SK-N-SH (cell line): ENCODE measurements around the gene CBLB. TPM values are rescaled to one million over a fixed set of nuclear protein-coding genes. Genes with fewer than 3 reads are reported as not detected.

Experiments
- CTCF ChIA-PET: fragments of 300-600, 350-600 bp; formaldehyde crosslinking; extraction: SDS; loops from one replicate; lab custom pipeline; 2021; lab: Yijun Ruan, JAX
- POLR2A ChIA-PET: fragments of 350-600 bp; sonication (Branson Sonifier 250); formaldehyde crosslinking; extraction: SDS; loops from one replicate; lab custom pipeline; 2020; ENCODE audit warnings: antibody characterized with exemption, inconsistent platforms; lab: Yijun Ruan, JAX
- DNase-seq: peaks from one replicate; pipeline ENCODE4 v3.0.0; 2012
- H2AFZ ChIP-seq: fragments of 200-600 bp; sonication (generic); 2 replicates; pipeline ENCODE4 v1.8.1; 2016; ENCODE audit warnings: antibody characterized with exemption, mild to moderate bottlenecking, low read depth
- H3F3A ChIP-seq: fragments of 200-600 bp; sonication (generic); replicated peaks from 2 replicates; pipeline ENCODE3; 2016; ENCODE audit warnings: antibody characterized with exemption, mild to moderate bottlenecking; ENCODE audit not compliant: insufficient read depth
- H3K27ac ChIP-seq, 2 experiments: fragments of 200-500 bp in 1 of 2; fragments of 200-600 bp in 1 of 2; sonication (Bioruptor generic) in 1 of 2; sonication (generic), shearing (Covaris generic) in 1 of 2; 2 replicates each; pipeline versions ENCODE4 v1.5.1 to v1.6.1; 2014 to 2016; ENCODE audit warnings: low read depth in 2 of 2, inconsistent platforms in 1 of 2, low read length in 1 of 2, mild to moderate bottlenecking in 1 of 2, mixed read lengths in 1 of 2
- H3K27me3 ChIP-seq: fragments of 200-600 bp; sonication (generic), shearing (Covaris generic); 2 replicates; pipeline ENCODE4 v1.6.1; 2016; ENCODE audit warnings: mixed run types; ENCODE audit not compliant: insufficient read depth
- H3K36me3 ChIP-seq, 2 experiments: fragments of 200-500 bp in 1 of 2; fragments of 200-600 bp in 1 of 2; sonication (Bioruptor generic) in 1 of 2; sonication (generic) in 1 of 2; replicated peaks in 1 of 2; 2 replicates each; pipeline versions ENCODE3 to v1.5.1; 2014 to 2016; ENCODE audit warnings: low read length in 1 of 2, mild to moderate bottlenecking in 1 of 2; ENCODE audit not compliant: insufficient read depth in 2 of 2, control insufficient read depth in 1 of 2
- H3K4me1 ChIP-seq, 2 experiments: fragments of 200-500 bp in 1 of 2; fragments of 200-600 bp in 1 of 2; sonication (Bioruptor generic) in 1 of 2; sonication (generic), shearing (Covaris generic) in 1 of 2; 2 replicates each; pipeline versions ENCODE4 v1.5.1 to v1.6.1; 2014 to 2016; ENCODE audit warnings: low read depth in 1 of 2, low read length in 1 of 2, mixed run types in 1 of 2; ENCODE audit not compliant: insufficient read depth in 2 of 2, control insufficient read depth in 1 of 2
- H3K4me2 ChIP-seq: fragments of 200-600 bp; sonication (generic), shearing (Covaris generic); 2 replicates; pipeline ENCODE4 v1.6.1; 2017; ENCODE audit warnings: mixed run types
- H3K4me3 ChIP-seq, 2 experiments: fragments of 200-500 bp in 1 of 2; fragments of 200-600 bp in 1 of 2; sonication (Bioruptor generic) in 1 of 2; sonication (generic), shearing (Covaris generic) in 1 of 2; 2 replicates each; pipeline versions ENCODE4 v1.5.1 to v1.8.1; 2014 to 2016; ENCODE audit warnings: low read depth in 2 of 2, inconsistent platforms in 1 of 2, low read length in 1 of 2, mild to moderate bottlenecking in 1 of 2, mixed read lengths in 1 of 2, moderate library complexity in 1 of 2
- H3K79me2 ChIP-seq: fragments of 200-600 bp; sonication (generic); 2 replicates; pipeline ENCODE4 v1.8.1; 2017; ENCODE audit warnings: mild to moderate bottlenecking; ENCODE audit not compliant: insufficient read depth
- H3K9ac ChIP-seq: fragments of 200-600 bp; sonication (generic); 2 replicates; pipeline ENCODE4 v1.6.1; 2017; ENCODE audit warnings: mixed run types
- H3K9me2 ChIP-seq: fragments of 200-600 bp; sonication (generic); 2 replicates; pipeline ENCODE4 v1.6.1; 2017; ENCODE audit warnings: mixed run types
- H3K9me3 ChIP-seq: fragments of 200-600 bp; sonication (generic); 2 replicates; pipeline ENCODE4 v1.6.1; 2017; ENCODE audit warnings: mixed run types, mild to moderate bottlenecking, moderate library complexity
- H4K20me1 ChIP-seq: fragments of 200-600 bp; sonication (generic); 2 replicates; pipeline ENCODE4 v1.6.1; 2017; ENCODE audit warnings: mild to moderate bottlenecking, mixed run types; ENCODE audit not compliant: insufficient read depth
- CHD2 ChIP-seq: fragments of 150-350 bp; IDR thresholded peaks from 2 replicates; pipeline ENCODE4 v1.6.1; 2018; ENCODE audit warnings: low read length; ENCODE audit not compliant: partially characterized antibody
- EP300 ChIP-seq, 2 experiments: IDR thresholded peaks; 2 replicates each; pipeline versions ENCODE4 v1.4.0 to v1.6.1; 2012; ENCODE audit warnings: borderline replicate concordance in 1 of 2, low read depth in 1 of 2, low read length in 1 of 2
- FOSL2 ChIP-seq: IDR thresholded peaks from 2 replicates; pipeline ENCODE4 v1.4.0; 2012; ENCODE audit warnings: low read depth, mild to moderate bottlenecking, moderate library complexity, borderline replicate concordance
- IRF3 ChIP-seq: fragments of 150-350 bp; IDR thresholded peaks from 2 replicates; pipeline ENCODE4 v1.6.1; 2016; ENCODE audit warnings: mild to moderate bottlenecking, low read depth, low read length
- MAX ChIP-seq: IDR thresholded peaks from 2 replicates; pipeline ENCODE4 v1.4.0; 2012; ENCODE audit warnings: low read depth
- MEF2A ChIP-seq: IDR thresholded peaks from 2 replicates; pipeline ENCODE4 v1.4.0; 2012; ENCODE audit warnings: low read depth, borderline replicate concordance
- NFIC ChIP-seq: IDR thresholded peaks from 2 replicates; pipeline ENCODE4 v1.4.0; 2012; ENCODE audit warnings: borderline replicate concordance
- POLR2AphosphoS5 ChIP-seq: IDR thresholded peaks from 2 replicates; pipeline ENCODE4 v1.6.1; 2012; ENCODE audit warnings: low read depth, low read length
- RCOR1 ChIP-seq: fragments of 150-350 bp; IDR thresholded peaks from 2 replicates; pipeline ENCODE4 v1.6.1; 2017; ENCODE audit warnings: antibody characterized with exemption, low read length
- REST ChIP-seq: IDR thresholded peaks from 2 replicates; pipeline ENCODE4 v1.6.1; 2012; ENCODE audit warnings: mild to moderate bottlenecking, low read depth, low read length, moderate library complexity
- RFX5 ChIP-seq: IDR thresholded peaks from 2 replicates; pipeline ENCODE4 v1.6.1; 2012; ENCODE audit warnings: mild to moderate bottlenecking, improper control_type of control experiment, low read length
- SMC3 ChIP-seq: IDR thresholded peaks from 2 replicates; pipeline ENCODE4 v1.6.1; 2012; ENCODE audit warnings: low read depth, low read length, improper control_type of control experiment
- TAF1 ChIP-seq: IDR thresholded peaks from 2 replicates; pipeline ENCODE4 v1.6.1; 2012; ENCODE audit warnings: low read depth, mild to moderate bottlenecking, low read length, moderate library complexity, borderline replicate concordance
- TEAD4 ChIP-seq: IDR thresholded peaks from 2 replicates; pipeline ENCODE4 v1.4.0; 2012; ENCODE audit warnings: mild to moderate bottlenecking, borderline replicate concordance; ENCODE audit not compliant: insufficient read depth
- USF1 ChIP-seq: IDR thresholded peaks from 2 replicates; pipeline ENCODE4 v1.4.0; 2012; ENCODE audit warnings: low read depth, borderline replicate concordance
- USF2 ChIP-seq: fragments of 150-350 bp; IDR thresholded peaks from 2 replicates; pipeline ENCODE4 v1.6.1; 2017; ENCODE audit warnings: antibody characterized with exemption, low read length, low read depth, borderline replicate concordance
- YY1 ChIP-seq: IDR thresholded peaks from 2 replicates; pipeline ENCODE4 v1.4.0; 2012; ENCODE audit warnings: low read depth, mild to moderate bottlenecking
- ZBTB33 ChIP-seq: IDR thresholded peaks from 2 replicates; pipeline ENCODE4 v1.4.0; 2012; ENCODE audit warnings: low read depth, borderline replicate concordance
- WGBS: methylation state at CpG from one replicate; pipeline ENCODE4 v1.1.6; 2017; ENCODE audit warnings: low lambda C conversion rate; 5-methylcytosine and 5-hydroxymethylcytosine counted together
- polyA plus RNA-seq, 3 experiments: library from polyadenylated mRNA; depleted of rRNA; stranded (reverse); fragments of >200 nt; gene quantifications; 2 replicates each; pipeline ENCODE4 v1.2.3, GENCODE V29; 2012

CBLB gene
- polyA plus RNA-seq, 1 of the 3 experiments (the other 2 are of a cell fraction), result 4.4 TPM

GRCh38 chr3:105862217-105862616 lies 6.6 kb downstream of the CBLB start:
- peaks cover 4 to 5% of the 10 kb centered on the region in 2 experiments; a peak in 3 of 4 replicates for H3K4me1 ChIP-seq
- H3K4me2 ChIP-seq, result no peak overlapping the region
- peaks cover 89% of the 10 kb centered on the region for H3K79me2 ChIP-seq
- TF ChIP-seq USF2 (no peak), IRF3 (no peak), YY1 (no peak), POLR2AphosphoS5 (no peak), USF1 (no peak), MAX (no peak), NFIC (no peak), RFX5 (no peak), CHD2 (no peak), EP300 (IDR thresholded peaks at IDR 0.05; ENCODE audit: borderline replicate concordance in 1 of 2, low read depth in 1 of 2, low read length in 1 of 2) (no peak), FOSL2 (no peak), TAF1 (no peak), TEAD4 (no peak), SMC3 (no peak), MEF2A (no peak), REST (no peak), RCOR1 (no peak), ZBTB33 (no peak)
- H3F3A ChIP-seq, result peaks cover 4% of the 10 kb centered on the region
- peaks cover 29 to 60% of the 10 kb centered on the region in 2 experiments for H3K36me3 ChIP-seq
- no peak overlapping the region for H3K4me3 ChIP-seq
- no peak overlapping the region for H3K9ac ChIP-seq
- no peaks in the 10 kb centered on the region for H3K9me2 ChIP-seq
- H2AFZ ChIP-seq, result no peak overlapping the region
- no peak overlapping the region for H3K27ac ChIP-seq
- no peaks in the 10 kb centered on the region for H3K9me3 ChIP-seq
- 97% methylated on average over 3 of the region's 3 CpGs for WGBS
- DNase-seq, result no peak
- CTCF ChIA-PET, result no interaction called here
- H3K27me3 ChIP-seq, result no peaks in the 10 kb centered on the region
- peaks cover 14% of the 10 kb centered on the region for H4K20me1 ChIP-seq
- POLR2A ChIA-PET, result no interaction called here
